HEK293 (cell line): Measurements from ENCODE around the gene TRPV6.

Experiments
- ELK4 ChIP-seq: IDR thresholded peaks from 2 replicates; pipeline ENCODE4 v1.6.1; 2011; ENCODE audit warnings: mild to moderate bottlenecking, low read depth, low read length, borderline replicate concordance
- YY1 ChIP-seq: fragments of 450-650 bp; formaldehyde crosslinking; IDR thresholded peaks from 2 replicates; pipeline ENCODE4 v1.5.1; 2018; ENCODE audit warnings: missing biosample characterization, missing genetic modification characterization
- ZNF146 ChIP-seq: fragments of 450-650 bp; formaldehyde crosslinking; IDR thresholded peaks from 2 replicates; pipeline ENCODE4 v1.5.1; 2016; ENCODE audit warnings: missing biosample characterization, missing genetic modification characterization
- ZNF623 ChIP-seq: fragments of 450-650 bp; formaldehyde crosslinking; IDR thresholded peaks from 2 replicates; pipeline ENCODE4 v1.5.1; 2016; ENCODE audit warnings: missing biosample characterization, missing genetic modification characterization
- ZSCAN4 ChIP-seq: fragments of 450-650 bp; formaldehyde crosslinking; IDR thresholded peaks from 2 replicates; pipeline ENCODE4 v1.5.1; 2017; ENCODE audit warnings: missing biosample characterization, missing genetic modification characterization
- TF ChIP-seq, protein P1 (sequence below): fragments of 450-650 bp; formaldehyde crosslinking; IDR thresholded peaks from 2 replicates; pipeline ENCODE4 v1.5.1; 2016; ENCODE audit warnings: missing biosample characterization, missing genetic modification characterization

GRCh38 chr7:142894985-142895593 is 9.5 kb upstream of the TRPV6 start:
- TF ChIP-seq ELK4 (no peak), ZNF623 (no peak), ZNF146 (tag by site-specific recombination) (no peak), ZSCAN4 (no peak), YY1 (no peak)
- TF ChIP-seq, protein P1, sequence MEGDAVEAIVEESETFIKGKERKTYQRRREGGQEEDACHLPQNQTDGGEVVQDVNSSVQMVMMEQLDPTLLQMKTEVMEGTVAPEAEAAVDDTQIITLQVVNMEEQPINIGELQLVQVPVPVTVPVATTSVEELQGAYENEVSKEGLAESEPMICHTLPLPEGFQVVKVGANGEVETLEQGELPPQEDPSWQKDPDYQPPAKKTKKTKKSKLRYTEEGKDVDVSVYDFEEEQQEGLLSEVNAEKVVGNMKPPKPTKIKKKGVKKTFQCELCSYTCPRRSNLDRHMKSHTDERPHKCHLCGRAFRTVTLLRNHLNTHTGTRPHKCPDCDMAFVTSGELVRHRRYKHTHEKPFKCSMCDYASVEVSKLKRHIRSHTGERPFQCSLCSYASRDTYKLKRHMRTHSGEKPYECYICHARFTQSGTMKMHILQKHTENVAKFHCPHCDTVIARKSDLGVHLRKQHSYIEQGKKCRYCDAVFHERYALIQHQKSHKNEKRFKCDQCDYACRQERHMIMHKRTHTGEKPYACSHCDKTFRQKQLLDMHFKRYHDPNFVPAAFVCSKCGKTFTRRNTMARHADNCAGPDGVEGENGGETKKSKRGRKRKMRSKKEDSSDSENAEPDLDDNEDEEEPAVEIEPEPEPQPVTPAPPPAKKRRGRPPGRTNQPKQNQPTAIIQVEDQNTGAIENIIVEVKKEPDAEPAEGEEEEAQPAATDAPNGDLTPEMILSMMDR (tag by site-specific recombination) = no peak
